ENCODE measurements around the gene POLE.

DNA sequence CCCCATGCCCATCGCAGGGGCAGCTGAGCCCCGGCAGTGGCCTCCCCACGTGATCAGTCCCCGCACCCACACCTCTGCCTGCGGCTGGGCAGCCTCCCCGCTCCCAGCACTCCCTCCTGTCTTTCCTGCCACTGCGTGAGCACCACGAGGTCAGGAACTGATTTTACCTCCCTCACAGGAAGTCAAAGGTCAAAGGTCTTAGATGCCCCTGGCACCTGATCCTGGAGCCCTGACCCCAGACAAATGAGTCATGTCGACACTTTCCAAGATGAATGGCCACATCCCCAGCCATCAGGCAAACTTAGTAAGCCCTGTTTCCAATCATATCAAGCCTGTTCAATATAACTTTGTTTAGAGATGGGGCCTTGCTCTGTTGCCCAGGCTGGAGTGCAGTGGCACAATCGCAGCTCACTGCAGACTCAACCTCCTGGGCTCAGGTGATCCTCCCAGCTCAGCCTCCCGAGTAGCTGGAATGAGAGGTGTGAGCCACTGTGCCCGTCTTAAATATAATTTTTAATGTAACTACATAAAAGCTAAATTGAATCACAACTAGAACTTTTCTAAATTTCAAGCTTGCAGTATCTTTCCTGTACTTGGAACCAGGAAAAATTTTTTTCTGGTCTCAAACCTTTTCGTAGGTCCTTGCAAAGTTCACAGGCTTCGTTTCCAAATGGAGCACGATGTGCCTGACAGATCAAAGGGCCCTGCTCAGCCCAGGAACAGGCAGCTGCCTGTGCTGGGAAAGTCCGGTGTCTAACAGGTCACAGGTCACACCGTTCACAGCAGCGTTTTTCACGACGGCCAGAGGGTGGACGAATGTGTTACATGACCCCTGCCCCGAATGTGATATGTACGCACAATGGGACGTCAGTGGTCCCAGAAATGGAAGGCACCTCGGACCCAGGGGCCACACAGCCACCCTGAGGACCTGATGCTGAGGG, 78.6 kb downstream of the POLE start:
- TF ChIP-seq EZH2phosphoT487 (IDR thresholded peaks at IDR 0.05; ENCODE audit: borderline replicate concordance): no peak
- TF ChIP-seq, protein P1, sequence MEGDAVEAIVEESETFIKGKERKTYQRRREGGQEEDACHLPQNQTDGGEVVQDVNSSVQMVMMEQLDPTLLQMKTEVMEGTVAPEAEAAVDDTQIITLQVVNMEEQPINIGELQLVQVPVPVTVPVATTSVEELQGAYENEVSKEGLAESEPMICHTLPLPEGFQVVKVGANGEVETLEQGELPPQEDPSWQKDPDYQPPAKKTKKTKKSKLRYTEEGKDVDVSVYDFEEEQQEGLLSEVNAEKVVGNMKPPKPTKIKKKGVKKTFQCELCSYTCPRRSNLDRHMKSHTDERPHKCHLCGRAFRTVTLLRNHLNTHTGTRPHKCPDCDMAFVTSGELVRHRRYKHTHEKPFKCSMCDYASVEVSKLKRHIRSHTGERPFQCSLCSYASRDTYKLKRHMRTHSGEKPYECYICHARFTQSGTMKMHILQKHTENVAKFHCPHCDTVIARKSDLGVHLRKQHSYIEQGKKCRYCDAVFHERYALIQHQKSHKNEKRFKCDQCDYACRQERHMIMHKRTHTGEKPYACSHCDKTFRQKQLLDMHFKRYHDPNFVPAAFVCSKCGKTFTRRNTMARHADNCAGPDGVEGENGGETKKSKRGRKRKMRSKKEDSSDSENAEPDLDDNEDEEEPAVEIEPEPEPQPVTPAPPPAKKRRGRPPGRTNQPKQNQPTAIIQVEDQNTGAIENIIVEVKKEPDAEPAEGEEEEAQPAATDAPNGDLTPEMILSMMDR (conservative IDR thresholded peaks at IDR 0.05; ENCODE audit: low read length): no peak
